ENCODE data around the gene ECHDC1. TPM values are rescaled to one million over a fixed set of nuclear protein-coding genes. Genes with fewer than 3 reads are reported as not detected.

The ECHDC1 gene
- total RNA-seq, 1 experiment from 2014 or later, result 102 TPM

DNA sequence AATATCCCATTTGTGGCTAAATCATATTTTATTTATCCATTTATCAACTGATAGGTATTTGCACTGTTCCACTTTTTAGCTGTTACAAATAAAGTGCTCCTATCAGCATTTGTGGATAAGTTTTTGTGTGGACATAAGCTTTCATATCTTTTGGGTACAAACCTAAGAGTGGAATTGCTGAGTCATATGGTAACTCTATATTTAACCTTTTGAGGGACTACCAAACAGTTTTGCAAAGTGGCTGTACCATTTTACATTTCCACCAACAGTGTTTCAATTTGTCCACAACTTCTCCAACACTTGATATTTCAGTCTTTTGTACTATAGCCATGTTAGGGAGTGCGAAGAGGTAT is 23.6 kb upstream of the ECHDC1 start:
- H3K4me1 ChIP-seq (ENCODE audit: insufficient read depth, low read length, poor library complexity, severe bottlenecking), result peaks cover 7% of the 10 kb centered on the region
- H3K27ac ChIP-seq (ENCODE audit: low read depth, low read length, poor library complexity, severe bottlenecking), result peak overlapping the region; percentile 70
- H3K4me3 ChIP-seq (ENCODE audit: low read depth, low read length, poor library complexity, severe bottlenecking), result no peak overlapping the region
- BruUV-seq (replicated peaks), result no TSS peak
- no peaks in the 10 kb centered on the region for H3K36me3 ChIP-seq (ENCODE audit: insufficient read depth, low read length, poor library complexity, severe bottlenecking)
- ChIA-PET CTCF (no interaction called here), POLR2A (ENCODE audit: low non-redundant PET) (no interaction called here)
- intact Hi-C loops (cut with micrococcal nuclease; ENCODE audit: unreplicated experiment), result no loop called here
- no peak for TF ChIP-seq EZH2 (IDR thresholded peaks at IDR 0.05; ENCODE audit: borderline replicate concordance, low read depth, low read length, poor library complexity, severe bottlenecking)
- TF ChIP-seq, protein P1, sequence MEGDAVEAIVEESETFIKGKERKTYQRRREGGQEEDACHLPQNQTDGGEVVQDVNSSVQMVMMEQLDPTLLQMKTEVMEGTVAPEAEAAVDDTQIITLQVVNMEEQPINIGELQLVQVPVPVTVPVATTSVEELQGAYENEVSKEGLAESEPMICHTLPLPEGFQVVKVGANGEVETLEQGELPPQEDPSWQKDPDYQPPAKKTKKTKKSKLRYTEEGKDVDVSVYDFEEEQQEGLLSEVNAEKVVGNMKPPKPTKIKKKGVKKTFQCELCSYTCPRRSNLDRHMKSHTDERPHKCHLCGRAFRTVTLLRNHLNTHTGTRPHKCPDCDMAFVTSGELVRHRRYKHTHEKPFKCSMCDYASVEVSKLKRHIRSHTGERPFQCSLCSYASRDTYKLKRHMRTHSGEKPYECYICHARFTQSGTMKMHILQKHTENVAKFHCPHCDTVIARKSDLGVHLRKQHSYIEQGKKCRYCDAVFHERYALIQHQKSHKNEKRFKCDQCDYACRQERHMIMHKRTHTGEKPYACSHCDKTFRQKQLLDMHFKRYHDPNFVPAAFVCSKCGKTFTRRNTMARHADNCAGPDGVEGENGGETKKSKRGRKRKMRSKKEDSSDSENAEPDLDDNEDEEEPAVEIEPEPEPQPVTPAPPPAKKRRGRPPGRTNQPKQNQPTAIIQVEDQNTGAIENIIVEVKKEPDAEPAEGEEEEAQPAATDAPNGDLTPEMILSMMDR (conservative IDR thresholded peaks at IDR 0.05; ENCODE audit: low read depth, low read length), result no peak
- H3K9me3 ChIP-seq (ENCODE audit: low read depth, low read length, poor library complexity, severe bottlenecking), result peaks cover 6% of the 10 kb centered on the region
- no peaks in the 10 kb centered on the region for H3K27me3 ChIP-seq (replicated peaks; ENCODE audit: insufficient read depth, low read depth, low read length, poor library complexity)
- DNase-seq (ENCODE audit: low spot score), result no peak

DNA sequence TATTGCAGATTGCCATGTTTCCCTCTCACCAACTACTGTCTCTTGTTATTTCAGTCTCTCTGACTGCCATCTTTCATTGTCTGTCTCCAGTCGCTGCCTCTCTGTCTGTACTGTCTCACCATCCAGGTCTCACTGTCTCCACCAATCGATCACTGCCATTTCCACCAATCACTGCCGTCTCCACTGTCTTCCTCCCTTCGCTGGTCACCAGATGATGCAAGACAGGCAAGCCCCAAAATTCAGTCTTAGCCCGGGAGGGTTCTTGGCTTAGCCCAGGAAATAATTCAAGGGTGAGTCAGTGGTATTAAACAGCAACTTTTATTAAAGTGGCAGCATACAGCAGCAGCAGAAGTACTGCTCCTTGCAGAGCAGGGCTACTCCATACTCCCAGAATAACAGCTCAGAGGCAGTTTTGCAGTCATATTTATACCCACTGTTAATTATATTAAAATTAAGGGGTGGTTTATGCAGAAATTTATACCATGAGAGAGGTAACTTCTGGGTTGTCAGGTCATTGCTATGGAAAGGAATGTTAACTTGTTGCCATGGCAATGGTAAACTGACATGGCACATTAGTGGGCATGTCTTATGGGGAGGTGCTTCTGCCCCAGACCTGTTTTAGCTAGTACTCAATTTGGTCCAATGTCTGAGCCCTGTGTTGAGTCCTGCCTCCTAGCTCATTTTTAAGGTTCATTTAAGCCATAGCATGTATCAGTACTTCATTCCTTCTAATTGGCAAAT is 23.0 kb upstream of the ECHDC1 start:
- no TSS peak for BruUV-seq (replicated peaks)
- intact Hi-C loops (cut with micrococcal nuclease; ENCODE audit: unreplicated experiment), result no loop called here

DNA sequence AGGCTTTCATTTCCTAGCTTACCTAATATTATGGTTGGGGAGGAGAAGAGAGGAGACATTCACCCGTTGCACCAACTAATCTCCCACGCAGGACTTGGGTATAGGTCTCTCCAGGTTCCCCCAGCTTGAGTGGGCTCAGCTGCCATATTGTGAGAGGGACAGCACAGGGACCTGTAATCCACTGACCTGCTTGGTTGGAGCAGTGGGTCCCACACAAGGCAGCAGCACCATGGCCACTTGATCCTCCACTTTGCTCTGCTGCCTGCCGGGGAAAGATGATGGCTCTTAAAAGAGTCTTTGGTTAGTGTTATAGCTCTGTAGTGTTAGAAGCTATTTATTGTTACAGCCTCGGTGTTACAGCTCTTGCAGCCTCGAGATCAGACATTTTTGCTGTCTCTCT is 22.5 kb upstream of the ECHDC1 start:
- BruUV-seq (replicated peaks), result TSS peak; percentile 97
- Histone ChIP-seq H3K4me3 (ENCODE audit: low read depth, low read length, poor library complexity, severe bottlenecking) (no peak overlapping the region), H3K27me3 (replicated peaks; ENCODE audit: insufficient read depth, low read depth, low read length, poor library complexity) (no peaks in the 10 kb centered on the region), H3K9me3 (ENCODE audit: low read depth, low read length, poor library complexity, severe bottlenecking) (peaks cover 2% of the 10 kb centered on the region), H3K4me1 (ENCODE audit: insufficient read depth, low read length, poor library complexity, severe bottlenecking) (peaks cover 7% of the 10 kb centered on the region), H3K27ac (ENCODE audit: low read depth, low read length, poor library complexity, severe bottlenecking) (peak overlapping the region; percentile 70), H3K36me3 (ENCODE audit: insufficient read depth, low read length, poor library complexity, severe bottlenecking) (no peaks in the 10 kb centered on the region)
- ChIA-PET CTCF (no interaction called here), POLR2A (ENCODE audit: low non-redundant PET) (no interaction called here)
- intact Hi-C loops (cut with micrococcal nuclease; ENCODE audit: unreplicated experiment), result no loop called here
- no peak for TF ChIP-seq EZH2 (IDR thresholded peaks at IDR 0.05; ENCODE audit: borderline replicate concordance, low read depth, low read length, poor library complexity, severe bottlenecking)
- TF ChIP-seq, protein P1 (conservative IDR thresholded peaks at IDR 0.05; ENCODE audit: low read depth, low read length), result no peak
- DNase-seq (ENCODE audit: low spot score), result no peak

More for the DNA sequence above, 23.0 kb upstream of the ECHDC1 start:
- H3K27me3 ChIP-seq (replicated peaks; ENCODE audit: insufficient read depth, low read depth, low read length, poor library complexity), result no peaks in the 10 kb centered on the region
- peaks cover 7% of the 10 kb centered on the region for H3K4me1 ChIP-seq (ENCODE audit: insufficient read depth, low read length, poor library complexity, severe bottlenecking)
- no peaks in the 10 kb centered on the region for H3K36me3 ChIP-seq (ENCODE audit: insufficient read depth, low read length, poor library complexity, severe bottlenecking)
- ChIA-PET POLR2A (ENCODE audit: low non-redundant PET) (no interaction called here), CTCF (no interaction called here)
- TF ChIP-seq, protein P1 (conservative IDR thresholded peaks at IDR 0.05; ENCODE audit: low read depth, low read length), result no peak
- TF ChIP-seq EZH2 (IDR thresholded peaks at IDR 0.05; ENCODE audit: borderline replicate concordance, low read depth, low read length, poor library complexity, severe bottlenecking), result no peak
- H3K4me3 ChIP-seq (ENCODE audit: low read depth, low read length, poor library complexity, severe bottlenecking), result no peak overlapping the region
- DNase-seq (ENCODE audit: low spot score), result peak; percentile 92
- H3K27ac ChIP-seq (ENCODE audit: low read depth, low read length, poor library complexity, severe bottlenecking), result peak overlapping the region; percentile 70
- H3K9me3 ChIP-seq (ENCODE audit: low read depth, low read length, poor library complexity, severe bottlenecking), result peaks cover 6% of the 10 kb centered on the region
